IMR-90 (cell line): Measurements from ENCODE around the gene PIN1. TPM values are rescaled to one million over a fixed set of nuclear protein-coding genes. Genes with fewer than 3 reads are reported as not detected.

Experiments
- ATAC-seq: fragments of 200-7000 bp; cut with Tn5 transposase; 2 replicates; pipeline ENCODE4 v1.9.1; 2020; ENCODE audit warnings: low read depth, mild to moderate bottlenecking, moderate library complexity
- BruUV-seq: library from RNA; stranded (reverse); fragments of 400-500 nt; replicated peaks from 2 replicates; lab custom pipeline; 2021; lab: Mats Ljungman, UMichigan
- CTCF ChIA-PET: fragments of 300-600 bp; formaldehyde crosslinking; extraction: SDS; loops from one replicate; lab custom pipeline; 2021; ENCODE audit warnings: antibody characterized with exemption; lab: Yijun Ruan, JAX
- POLR2A ChIA-PET: fragments of 300-600 bp; sonication (Branson Sonifier 250); formaldehyde crosslinking; loops from one replicate; lab custom pipeline; 2022; ENCODE audit warnings: antibody characterized with exemption; ENCODE audit not compliant: unreplicated experiment; lab: Charles Lee
- DNase-seq: peaks from one replicate; pipeline ENCODE4 v3.0.0; 2013
- H2AFZ ChIP-seq: replicated peaks from 2 replicates; pipeline ENCODE3; 2013; ENCODE audit warnings: low read length, mild to moderate bottlenecking; ENCODE audit not compliant: poor library complexity
- H2AK5ac ChIP-seq: 2 replicates; pipeline ENCODE4 v1.6.1; 2013; ENCODE audit warnings: low read depth, low read length, inconsistent platforms
- H2AK9ac ChIP-seq: replicated peaks from 2 replicates; pipeline ENCODE3; 2013; ENCODE audit warnings: mild to moderate bottlenecking, low read depth, low read length, moderate library complexity; ENCODE audit not compliant: poor library complexity
- H2BK120ac ChIP-seq: 2 replicates; pipeline ENCODE4 v1.6.1; 2013; ENCODE audit warnings: low read depth, low read length, inconsistent platforms
- H2BK15ac ChIP-seq: 3 replicates; pipeline ENCODE4 v1.6.1; 2013; ENCODE audit warnings: low read depth, low read length, inconsistent platforms
- H2BK20ac ChIP-seq: 2 replicates; pipeline ENCODE4 v1.6.1; 2013; ENCODE audit warnings: low read depth, mild to moderate bottlenecking, inconsistent platforms, low read length, moderate library complexity
- H2BK5ac ChIP-seq: 2 replicates; pipeline ENCODE4 v1.6.1; 2013; ENCODE audit warnings: mild to moderate bottlenecking, low read depth, low read length, inconsistent platforms; ENCODE audit not compliant: poor library complexity, severe bottlenecking
- H3K14ac ChIP-seq: replicated peaks from 2 replicates; pipeline ENCODE4 v1.6.1; 2013; ENCODE audit warnings: low read depth, low read length, inconsistent platforms
- H3K18ac ChIP-seq: 2 replicates; pipeline ENCODE4 v1.6.1; 2013; ENCODE audit warnings: low read depth, low read length, control low read depth
- H3K23ac ChIP-seq: 2 replicates; pipeline ENCODE4 v1.6.1; 2013; ENCODE audit warnings: low read depth, low read length, inconsistent platforms
- H3K27ac ChIP-seq: 2 replicates; pipeline ENCODE4 v1.5.1; 2013; ENCODE audit warnings: mild to moderate bottlenecking, control low read depth, low read length; ENCODE audit not compliant: insufficient read depth
- H3K27me3 ChIP-seq: 2 replicates; pipeline ENCODE4 v1.6.1; 2013; ENCODE audit warnings: low read length; ENCODE audit not compliant: control insufficient read depth, insufficient read depth
- H3K36me3 ChIP-seq: 2 replicates; pipeline ENCODE4 v1.6.1; 2013; ENCODE audit warnings: low read length, mixed read lengths; ENCODE audit not compliant: control insufficient read depth, insufficient read depth
- H3K4ac ChIP-seq: 2 replicates; pipeline ENCODE4 v1.6.1; 2013; ENCODE audit warnings: low read depth, low read length, inconsistent platforms
- H3K4me1 ChIP-seq: 2 replicates; pipeline ENCODE4 v1.6.1; 2013; ENCODE audit warnings: low read length, mixed read lengths; ENCODE audit not compliant: control insufficient read depth, insufficient read depth
- H3K4me2 ChIP-seq: 2 replicates; pipeline ENCODE4 v1.6.1; 2013; ENCODE audit warnings: low read depth, mild to moderate bottlenecking, control low read depth, low read length, moderate library complexity
- H3K4me3 ChIP-seq: 2 replicates; pipeline ENCODE4 v1.5.1; 2013; ENCODE audit warnings: low read depth, mild to moderate bottlenecking, control low read depth, low read length, moderate library complexity; ENCODE audit not compliant: insufficient read depth
- H3K56ac ChIP-seq: 2 replicates; pipeline ENCODE4 v1.6.1; 2013; ENCODE audit warnings: low read length, inconsistent platforms; ENCODE audit not compliant: insufficient read depth; ENCODE audit errors: extremely low read depth
- H3K79me1 ChIP-seq, 2 experiments: 2 replicates each; pipeline ENCODE4 v1.6.1; 2013; ENCODE audit warnings: low read length in 2 of 2, inconsistent platforms in 1 of 2, low read depth in 1 of 2
- H3K9ac ChIP-seq: 2 replicates; pipeline ENCODE4 v1.6.1; 2013; ENCODE audit warnings: low read depth, low read length, control low read depth
- H3K9me1 ChIP-seq: 2 replicates; pipeline ENCODE4 v1.6.1; 2013; ENCODE audit warnings: low read length, inconsistent platforms; ENCODE audit not compliant: insufficient read depth
- H3K9me3 ChIP-seq: 2 replicates; pipeline ENCODE4 v1.6.1; 2013; ENCODE audit warnings: low read length; ENCODE audit not compliant: control insufficient read depth, insufficient read depth
- H4K20me1 ChIP-seq: 2 replicates; pipeline ENCODE4 v1.6.1; 2013; ENCODE audit warnings: low read length, inconsistent platforms; ENCODE audit not compliant: insufficient read depth
- H4K5ac ChIP-seq: 2 replicates; pipeline ENCODE4 v1.6.1; 2013; ENCODE audit warnings: mild to moderate bottlenecking, low read depth, low read length, control low read depth
- H4K8ac ChIP-seq, 2 experiments: 2 replicates each; pipeline ENCODE4 v1.6.1; 2013; ENCODE audit warnings: low read depth in 2 of 2, low read length in 2 of 2, control low read depth in 1 of 2, inconsistent platforms in 1 of 2
- H4K91ac ChIP-seq: 2 replicates; pipeline ENCODE4 v1.6.1; 2013; ENCODE audit warnings: low read depth, low read length, inconsistent platforms; ENCODE audit not compliant: insufficient read depth
- BHLHE40 ChIP-seq: fragments of 150-350 bp; IDR thresholded peaks from 2 replicates; pipeline ENCODE4 v1.6.1; 2016; ENCODE audit warnings: mild to moderate bottlenecking, low read depth, low read length
- CTCF ChIP-seq: conservative IDR thresholded peaks from 2 replicates; pipeline ENCODE4 v1.5.1; 2012; ENCODE audit warnings: mild to moderate bottlenecking, low read depth, low read length, improper control_type of control experiment
- ELK1 ChIP-seq: fragments of 150-350 bp; IDR thresholded peaks from 2 replicates; pipeline ENCODE4 v1.6.1; 2016; ENCODE audit warnings: low read depth, mild to moderate bottlenecking, low read length, moderate library complexity, borderline replicate concordance
- FOS ChIP-seq: fragments of 150-350 bp; IDR thresholded peaks from 2 replicates; pipeline ENCODE4 v1.6.1; 2016; ENCODE audit warnings: low read depth, low read length
- MAFK ChIP-seq: IDR thresholded peaks from 2 replicates; pipeline ENCODE4 v1.6.1; 2012; ENCODE audit warnings: low read depth, low read length, improper control_type of control experiment
- POLR2A ChIP-seq: IDR thresholded peaks from 2 replicates; pipeline ENCODE4 v1.6.1; 2012; ENCODE audit warnings: mild to moderate bottlenecking, low read depth, low read length
- SMC3 ChIP-seq: fragments of 150-350 bp; IDR thresholded peaks from 2 replicates; pipeline ENCODE4 v1.6.1; 2016; ENCODE audit warnings: low read depth, mild to moderate bottlenecking, antibody characterized with exemption, low read length, moderate library complexity
- USF2 ChIP-seq: fragments of 150-350 bp; IDR thresholded peaks from 2 replicates; pipeline ENCODE4 v1.6.1; 2017; ENCODE audit warnings: mild to moderate bottlenecking, antibody characterized with exemption, low read length, low read depth
- WGBS, 2 experiments: methylation state at CpG; one replicate each; pipeline versions ENCODE4 v1.1.5 to v1.1.7; 2013; ENCODE audit warnings: missing lambda C conversion rate in 2 of 2; ENCODE audit not compliant: insufficient read length in 1 of 2; ENCODE audit errors: extremely low coverage in 2 of 2; 5-methylcytosine and 5-hydroxymethylcytosine counted together
- dilution Hi-C: fragments of 300-500 bp; cut with HindIII; formaldehyde crosslinking; loops from one replicate; pipeline ENCODE4 v1.14.3; 2018; ENCODE audit warnings: low sequenced_read_pairs; ENCODE audit not compliant: unreplicated experiment
- in situ Hi-C: fragments of 300-500 bp; cut with MboI; formaldehyde crosslinking; loops from 3 replicates; pipeline ENCODE4 v1.14.3; 2019; ENCODE audit warnings: low sequenced_read_pairs, inconsistent platforms, mixed read lengths
- intact Hi-C: fragments of 100-400 bp; cut with micrococcal nuclease; formaldehyde crosslinking; loops from 2 replicates; pipeline ENCODE4 v1.10.0; 2022
- polyA plus RNA-seq, 3 experiments: library from polyadenylated mRNA; depleted of rRNA; stranded (reverse); fragments of >200 nt; gene quantifications; 2 replicates each; pipeline ENCODE4 v1.2.3, GENCODE V29; 2012; ENCODE audit warnings: low replicate concordance in 1 of 3
- total RNA-seq: library from RNA; depleted of rRNA; stranded (reverse); fragments of >200 nt; gene quantifications from 2 replicates; pipeline ENCODE4 v1.2.3, GENCODE V29; 2012

Gene PIN1
- total and polyA plus RNA-seq, 2 of the 4 experiments (the other 2 are of a cell fraction): 76.0 to 105 TPM

- Histone ChIP-seq H2BK15ac (no peak overlapping the region), H3K79me1 (peaks cover 6 to 38% of the 10 kb centered on the region in 2 experiments; a peak in 3 of 4 replicates), H3K27me3 (no peaks in the 10 kb centered on the region), H2BK5ac (peak overlapping the region; percentile 7), H3K56ac (no peak overlapping the region), H3K36me3 (no peaks in the 10 kb centered on the region), H2AK9ac (no peak overlapping the region), H3K18ac (no peak overlapping the region), H2AK5ac (no peak overlapping the region), H3K23ac (no peak overlapping the region), H2AFZ (peak overlapping the region; percentile 86), H4K91ac (no peak overlapping the region), H3K4me3 (peak overlapping the region; percentile 39), H3K9ac (no peak overlapping the region), H2BK20ac (no peak overlapping the region), H4K8ac (peak overlapping the region in 1 of 2 experiments; percentile 61; a peak in 2 of 4 replicates), H3K4ac (no peak overlapping the region), H3K14ac (no peak overlapping the region), H3K9me1 (peaks cover 2% of the 10 kb centered on the region; the same call in 1 of the 2 replicates), H3K27ac (no peak overlapping the region), H4K20me1 (peaks cover 4% of the 10 kb centered on the region), H3K4me1 (0 out of 2 replicates have a peak, but pooled peaks cover 2% of the 10 kb centered on the region), H2BK120ac (no peak overlapping the region), H3K9me3 (no peaks in the 10 kb centered on the region), H3K4me2 (peak overlapping the region; percentile 47), H4K5ac (peak overlapping the region; percentile 34; the same call in 1 of the 2 replicates)
- no CpG with 5 or more reads among the region's 21 CpGs for WGBS, 2 experiments
- BruUV-seq: no TSS peak
- POLR2A ChIA-PET: interaction anchor here (0.6 kb wide), 1 partner anchor 144 kb away, joined by 3 read pairs; no protein-coding TSS in a partner anchor
- dilution Hi-C loops: no loop called here
- ATAC-seq (no peak), DNase-seq (no peak)
- CTCF ChIA-PET: no interaction called here
- TF ChIP-seq SMC3 (no peak), MAFK (no peak), USF2 (no peak), BHLHE40 (no peak), FOS (no peak), POLR2A (no peak), CTCF (no peak), ELK1 (no peak)
- intact Hi-C loops: no loop called here
- in situ Hi-C loops: no loop called here
Observed at GRCh38 chr19:9819596-9819909, 15.6 kb upstream of the PIN1 start.
